Subcutaneous adipose tissue (tissue), 4 donors: ENCODE data around the gene DAB1. TPM values are rescaled to one million over a fixed set of nuclear protein-coding genes. Genes with fewer than 3 reads are reported as not detected.

Experiments used
- total RNA-seq, 4 donors: library from RNA; depleted of rRNA; stranded (reverse); fragments of >200 nt; gene quantifications; one replicate each; pipeline ENCODE4 v1.1.0, GENCODE V29; 2016
- TF ChIP-seq, protein P1 (sequence below): fragments of 450-650 bp; IDR thresholded peaks from one replicate; pipeline ENCODE4 v1.5.1; 2016; ENCODE audit warnings: low read depth, mild to moderate bottlenecking, control low read depth, antibody characterized with exemption, moderate library complexity

DAB1 gene
- total RNA-seq, 4 donors from 2014 or later, result 0.22 to 0.98 (median 0.45) TPM

GRCh38 chr1:57331620-57332019, 92.2 kb downstream of the DAB1 start:
- TF ChIP-seq, protein P1, sequence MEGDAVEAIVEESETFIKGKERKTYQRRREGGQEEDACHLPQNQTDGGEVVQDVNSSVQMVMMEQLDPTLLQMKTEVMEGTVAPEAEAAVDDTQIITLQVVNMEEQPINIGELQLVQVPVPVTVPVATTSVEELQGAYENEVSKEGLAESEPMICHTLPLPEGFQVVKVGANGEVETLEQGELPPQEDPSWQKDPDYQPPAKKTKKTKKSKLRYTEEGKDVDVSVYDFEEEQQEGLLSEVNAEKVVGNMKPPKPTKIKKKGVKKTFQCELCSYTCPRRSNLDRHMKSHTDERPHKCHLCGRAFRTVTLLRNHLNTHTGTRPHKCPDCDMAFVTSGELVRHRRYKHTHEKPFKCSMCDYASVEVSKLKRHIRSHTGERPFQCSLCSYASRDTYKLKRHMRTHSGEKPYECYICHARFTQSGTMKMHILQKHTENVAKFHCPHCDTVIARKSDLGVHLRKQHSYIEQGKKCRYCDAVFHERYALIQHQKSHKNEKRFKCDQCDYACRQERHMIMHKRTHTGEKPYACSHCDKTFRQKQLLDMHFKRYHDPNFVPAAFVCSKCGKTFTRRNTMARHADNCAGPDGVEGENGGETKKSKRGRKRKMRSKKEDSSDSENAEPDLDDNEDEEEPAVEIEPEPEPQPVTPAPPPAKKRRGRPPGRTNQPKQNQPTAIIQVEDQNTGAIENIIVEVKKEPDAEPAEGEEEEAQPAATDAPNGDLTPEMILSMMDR, result no peak

DNA sequence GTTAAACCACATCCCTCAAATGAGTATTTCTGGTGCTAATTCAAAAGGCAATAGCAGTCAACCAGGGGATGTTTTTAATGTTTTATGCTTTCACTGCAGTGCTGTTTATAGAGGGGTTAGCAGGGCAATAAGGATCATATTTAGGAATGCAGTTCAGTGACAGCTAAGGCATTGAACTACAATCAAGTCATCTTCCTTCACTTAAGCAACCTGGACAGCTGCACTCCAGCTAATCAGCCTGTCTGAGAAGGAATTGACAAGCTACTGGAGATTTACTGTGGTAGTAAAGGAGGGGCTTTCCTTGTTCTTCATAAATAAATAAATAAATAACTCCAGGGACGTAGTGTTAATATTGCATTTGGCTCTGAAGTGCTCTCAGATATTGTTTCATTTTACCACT, 93.9 kb downstream of the DAB1 start:
- TF ChIP-seq, protein P1, result no peak

- TF ChIP-seq, protein P1, result no peak
These were observed 94.8 kb downstream of the DAB1 start for GRCh38 chr1:57329001-57329527.

GRCh38 chr1:57327946-57328345, 95.9 kb downstream of the DAB1 start:
- TF ChIP-seq, protein P1, result no peak

DNA sequence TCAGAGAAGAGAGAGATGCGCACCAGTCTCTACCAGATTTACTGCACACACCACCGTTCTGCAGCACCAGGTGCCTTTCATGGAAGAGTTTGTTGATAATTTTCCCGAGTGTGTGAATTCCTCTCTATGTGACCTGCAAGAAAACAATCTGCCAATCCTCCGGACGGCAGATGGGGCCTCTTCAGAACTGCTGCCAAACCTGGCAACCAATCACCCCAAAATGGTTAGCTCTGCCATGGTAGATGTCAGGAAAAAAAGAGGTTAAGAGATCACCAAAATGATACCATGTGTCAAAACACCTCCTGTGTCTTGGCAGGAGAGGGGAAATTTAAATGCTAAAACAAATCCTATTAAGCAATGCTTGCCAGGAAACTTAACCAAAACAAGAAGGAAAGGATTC, 96.5 kb downstream of the DAB1 start:
- TF ChIP-seq, protein P1, result no peak

DNA sequence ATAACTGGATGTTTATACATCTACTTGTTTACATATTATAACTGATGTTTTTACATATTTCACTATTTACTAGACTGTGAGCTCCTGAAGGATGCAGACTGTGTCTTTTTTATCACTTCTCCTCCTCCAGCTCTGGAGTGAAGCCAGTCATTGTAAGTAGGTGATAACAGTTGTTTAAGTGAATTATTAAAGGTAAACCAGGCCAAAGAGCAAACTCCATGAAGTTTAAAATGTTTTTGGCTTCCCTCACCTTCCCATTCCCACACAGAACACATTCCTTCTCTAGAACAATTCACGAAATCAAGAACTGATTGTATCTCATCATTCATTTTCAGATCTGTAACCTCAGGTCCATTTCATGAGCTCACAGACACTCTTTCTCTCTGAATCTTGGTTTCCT, 98.3 kb downstream of the DAB1 start:
- TF ChIP-seq, protein P1, result no peak

DNA sequence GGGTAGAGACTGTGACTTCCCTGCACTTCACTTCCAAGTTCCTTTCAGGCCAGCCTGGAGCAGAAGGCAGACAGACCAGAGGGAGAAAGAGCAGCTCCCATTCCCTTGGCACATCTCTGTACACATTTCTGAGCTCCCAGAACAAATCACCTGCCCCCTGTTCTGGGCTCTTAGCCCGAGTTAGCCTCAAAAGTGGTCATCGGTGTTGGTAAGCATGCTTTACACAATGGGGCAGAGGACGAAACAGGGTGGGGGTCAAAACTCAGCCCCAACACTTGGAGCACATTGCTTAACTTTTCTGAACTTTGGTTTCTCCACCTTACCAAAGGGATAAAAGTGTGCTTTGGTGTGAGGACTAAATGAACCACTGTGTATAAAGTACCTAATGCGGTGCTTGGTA, 98.7 kb downstream of the DAB1 start:
- TF ChIP-seq, protein P1, result no peak

- TF ChIP-seq, protein P1, result no peak
These were observed 99.5 kb downstream of the DAB1 start for GRCh38 chr1:57324388-57324787.
